ENCODE data around the gene CCDC50. TPM values are rescaled to one million over a fixed set of nuclear protein-coding genes. Genes with fewer than 3 reads are reported as not detected.

CCDC50 gene
- total and polyA plus RNA-seq, 2 experiments from 2014 or later: 31.6 to 49.6 TPM

DNA sequence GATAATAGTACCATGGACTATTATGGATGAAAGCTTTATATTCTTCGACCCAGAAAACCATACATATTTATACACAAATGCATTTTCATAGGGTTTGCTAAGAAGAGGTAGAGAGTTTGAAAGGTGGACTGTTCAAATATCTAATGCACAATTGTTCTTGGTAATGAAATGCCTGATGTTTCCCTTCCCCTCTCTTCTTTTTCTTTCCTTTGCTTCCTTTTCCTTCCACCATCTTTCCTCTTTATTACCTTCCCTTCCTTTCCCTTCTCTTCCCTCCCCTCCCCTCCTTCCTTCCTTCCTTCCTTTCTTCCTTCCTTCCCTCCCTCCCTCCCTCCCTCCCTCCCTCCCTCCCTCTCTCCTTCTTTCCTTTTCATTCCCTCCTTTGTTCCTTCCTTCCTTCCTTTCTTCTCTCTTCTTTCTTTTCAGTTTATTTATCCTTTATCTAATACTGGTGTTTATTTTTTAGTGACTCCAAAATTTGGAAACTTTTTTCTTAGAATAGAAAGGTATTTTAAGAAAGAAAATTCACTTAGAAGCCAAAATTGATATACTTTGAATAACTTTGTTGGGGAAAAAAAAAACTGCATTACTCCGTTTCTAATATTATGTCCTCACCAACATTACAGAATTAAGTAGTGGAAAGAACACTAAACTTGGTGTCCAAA is 109.1 kb downstream of the CCDC50 start:
- no peaks in the 10 kb centered on the region for H3K9me3 ChIP-seq (ENCODE audit: low read depth)
- H3K9me2 ChIP-seq (replicated peaks; ENCODE audit: insufficient read depth): no peaks in the 10 kb centered on the region
- no peaks in the 10 kb centered on the region for H3K27me3 ChIP-seq
- no peak for DNase-seq (ENCODE audit: low spot score)
- no peaks in the 10 kb centered on the region for H3K4me1 ChIP-seq (ENCODE audit: insufficient read depth)
- H3K27ac ChIP-seq: no peak overlapping the region
- no peak overlapping the region for H2AFZ ChIP-seq
- no peaks in the 10 kb centered on the region for H3K36me3 ChIP-seq (replicated peaks; ENCODE audit: insufficient read depth, low read depth)
- 78% methylated on average over 2 of the region's 2 CpGs for WGBS (ENCODE audit: low lambda C conversion rate, missing lambda C conversion rate)
- TF ChIP-seq EZH2 (IDR thresholded peaks at IDR 0.05; ENCODE audit: borderline replicate concordance) (no peak), EZH2phosphoT487 (IDR thresholded peaks at IDR 0.05; ENCODE audit: low read depth, severe bottlenecking, unreplicated experiment) (no peak)
- TF ChIP-seq, protein P1, sequence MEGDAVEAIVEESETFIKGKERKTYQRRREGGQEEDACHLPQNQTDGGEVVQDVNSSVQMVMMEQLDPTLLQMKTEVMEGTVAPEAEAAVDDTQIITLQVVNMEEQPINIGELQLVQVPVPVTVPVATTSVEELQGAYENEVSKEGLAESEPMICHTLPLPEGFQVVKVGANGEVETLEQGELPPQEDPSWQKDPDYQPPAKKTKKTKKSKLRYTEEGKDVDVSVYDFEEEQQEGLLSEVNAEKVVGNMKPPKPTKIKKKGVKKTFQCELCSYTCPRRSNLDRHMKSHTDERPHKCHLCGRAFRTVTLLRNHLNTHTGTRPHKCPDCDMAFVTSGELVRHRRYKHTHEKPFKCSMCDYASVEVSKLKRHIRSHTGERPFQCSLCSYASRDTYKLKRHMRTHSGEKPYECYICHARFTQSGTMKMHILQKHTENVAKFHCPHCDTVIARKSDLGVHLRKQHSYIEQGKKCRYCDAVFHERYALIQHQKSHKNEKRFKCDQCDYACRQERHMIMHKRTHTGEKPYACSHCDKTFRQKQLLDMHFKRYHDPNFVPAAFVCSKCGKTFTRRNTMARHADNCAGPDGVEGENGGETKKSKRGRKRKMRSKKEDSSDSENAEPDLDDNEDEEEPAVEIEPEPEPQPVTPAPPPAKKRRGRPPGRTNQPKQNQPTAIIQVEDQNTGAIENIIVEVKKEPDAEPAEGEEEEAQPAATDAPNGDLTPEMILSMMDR (IDR thresholded peaks at IDR 0.05; ENCODE audit: poor library complexity): no peak
- H3K4me3 ChIP-seq: no peak overlapping the region
- H3K4me2 ChIP-seq: no peak overlapping the region
- no peaks in the 10 kb centered on the region for H3K79me2 ChIP-seq
- no peaks in the 10 kb centered on the region for H4K20me1 ChIP-seq (ENCODE audit: insufficient read depth, poor library complexity, severe bottlenecking)

DNA sequence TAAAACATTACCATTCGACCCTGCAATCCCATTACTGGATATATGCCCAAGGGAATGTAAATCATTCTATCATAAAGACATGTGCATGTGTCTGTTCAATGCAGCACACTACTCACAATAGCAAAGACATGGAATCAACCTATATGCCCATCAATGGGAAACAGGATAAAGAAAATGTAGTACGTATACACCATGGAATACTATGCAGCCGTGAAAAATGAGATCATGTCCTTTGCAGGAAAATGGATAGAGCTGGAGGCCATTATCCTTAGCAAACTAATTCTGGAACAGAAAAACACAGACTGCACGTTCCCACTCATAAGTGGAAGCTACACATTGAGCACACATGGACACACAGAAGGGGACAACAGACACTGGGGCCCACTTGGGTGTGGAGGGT is 111.3 kb downstream of the CCDC50 start:
- Histone ChIP-seq H4K20me1 (ENCODE audit: insufficient read depth, poor library complexity, severe bottlenecking) (no peaks in the 10 kb centered on the region), H3K36me3 (replicated peaks; ENCODE audit: insufficient read depth, low read depth) (no peaks in the 10 kb centered on the region), H3K27me3 (no peaks in the 10 kb centered on the region), H3K9me3 (ENCODE audit: low read depth) (no peaks in the 10 kb centered on the region), H2AFZ (no peak overlapping the region), H3K79me2 (no peaks in the 10 kb centered on the region), H3K4me3 (no peak overlapping the region), H3K4me2 (no peak overlapping the region), H3K4me1 (ENCODE audit: insufficient read depth) (no peaks in the 10 kb centered on the region), H3K27ac (no peak overlapping the region), H3K9me2 (replicated peaks; ENCODE audit: insufficient read depth) (no peaks in the 10 kb centered on the region)
- DNase-seq (ENCODE audit: low spot score): no peak
- TF ChIP-seq EZH2phosphoT487 (IDR thresholded peaks at IDR 0.05; ENCODE audit: low read depth, severe bottlenecking, unreplicated experiment): no peak
- TF ChIP-seq, protein P1 (IDR thresholded peaks at IDR 0.05; ENCODE audit: poor library complexity): no peak
- no peak for TF ChIP-seq EZH2 (IDR thresholded peaks at IDR 0.05; ENCODE audit: borderline replicate concordance)
- 89% methylated on average over 4 of the region's 4 CpGs for WGBS (ENCODE audit: low lambda C conversion rate, missing lambda C conversion rate)

DNA sequence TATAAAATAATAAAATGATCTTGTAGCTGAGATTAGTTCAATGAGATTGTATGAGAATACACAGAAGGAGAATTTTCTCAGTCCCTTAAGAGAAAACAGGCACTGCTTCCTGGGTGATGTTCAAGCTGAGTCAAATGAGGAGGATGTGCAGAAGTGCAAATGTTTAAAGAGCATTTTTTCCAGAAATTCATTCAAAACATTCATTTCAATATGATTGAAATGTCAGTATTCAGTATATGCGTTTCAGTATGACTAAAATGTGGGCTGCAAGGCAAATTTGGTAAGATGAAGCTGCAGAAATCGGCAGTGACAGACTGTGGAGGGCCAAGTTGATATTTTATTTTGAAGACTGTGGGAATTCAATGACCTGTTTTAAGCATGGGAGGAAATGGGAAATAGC is 112.5 kb downstream of the CCDC50 start:
- Histone ChIP-seq H3K4me1 (ENCODE audit: insufficient read depth) (no peaks in the 10 kb centered on the region), H3K36me3 (replicated peaks; ENCODE audit: insufficient read depth, low read depth) (no peaks in the 10 kb centered on the region), H4K20me1 (ENCODE audit: insufficient read depth, poor library complexity, severe bottlenecking) (no peaks in the 10 kb centered on the region), H3K4me3 (no peak overlapping the region), H2AFZ (no peak overlapping the region), H3K9me3 (ENCODE audit: low read depth) (no peaks in the 10 kb centered on the region), H3K27ac (no peak overlapping the region), H3K9me2 (replicated peaks; ENCODE audit: insufficient read depth) (no peaks in the 10 kb centered on the region), H3K27me3 (no peaks in the 10 kb centered on the region), H3K4me2 (no peak overlapping the region), H3K79me2 (no peaks in the 10 kb centered on the region)
- TF ChIP-seq, protein P1 (IDR thresholded peaks at IDR 0.05; ENCODE audit: poor library complexity): no peak
- TF ChIP-seq EZH2phosphoT487 (IDR thresholded peaks at IDR 0.05; ENCODE audit: low read depth, severe bottlenecking, unreplicated experiment) (no peak), EZH2 (IDR thresholded peaks at IDR 0.05; ENCODE audit: borderline replicate concordance) (no peak)
- DNase-seq (ENCODE audit: low spot score): no peak
- WGBS (ENCODE audit: low lambda C conversion rate, missing lambda C conversion rate): 68% methylated on average over 2 of the region's 2 CpGs

All from hepatocyte (in vitro differentiated cells).